Activated gamma-delta T cell treated with anti-CD3 and anti-CD28 coated beads, Interleukin-2, amount 50 U/mL, for 16 hours (primary cell): ENCODE measurements around the gene SWI5.
A peak's percentile ranks its signal among the peaks of the same experiment; 100 is the strongest.

ENCODE experiments used
- DNase-seq: peaks from one replicate; pipeline ENCODE4 v3.0.0-alpha.2; 2020; ENCODE audit warnings: low read depth

Gene SWI5

GRCh38 chr9:128252317-128253139, 23.5 kb upstream of the SWI5 start:
- no peak for DNase-seq

- no peak for DNase-seq
These were observed 22.7 kb upstream of the SWI5 start for GRCh38 chr9:128253140-128253990.

GRCh38 chr9:128253991-128254346, 22.1 kb upstream of the SWI5 start:
- no peak for DNase-seq

DNA sequence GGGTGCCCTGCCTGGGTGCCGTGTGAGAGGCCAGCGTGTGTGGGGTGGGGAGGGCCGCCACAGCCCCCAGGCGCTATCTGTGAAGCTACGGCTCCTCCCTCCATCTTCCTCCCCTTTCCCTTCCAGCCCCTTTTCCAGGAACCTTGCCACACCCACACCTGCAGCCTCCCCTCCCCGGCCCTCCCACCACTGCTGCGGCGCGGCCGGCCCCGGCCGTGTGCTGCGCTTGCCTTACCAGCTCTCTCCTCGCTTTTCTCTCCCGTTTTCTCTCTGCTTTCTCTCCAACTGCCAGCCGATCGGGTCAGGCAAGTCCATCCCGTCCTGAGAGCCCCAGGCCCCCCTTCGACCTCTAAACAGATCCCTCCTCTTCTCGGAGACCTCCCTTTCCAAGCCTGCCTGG, 21.7 kb upstream of the SWI5 start:
- DNase-seq: no peak

DNA sequence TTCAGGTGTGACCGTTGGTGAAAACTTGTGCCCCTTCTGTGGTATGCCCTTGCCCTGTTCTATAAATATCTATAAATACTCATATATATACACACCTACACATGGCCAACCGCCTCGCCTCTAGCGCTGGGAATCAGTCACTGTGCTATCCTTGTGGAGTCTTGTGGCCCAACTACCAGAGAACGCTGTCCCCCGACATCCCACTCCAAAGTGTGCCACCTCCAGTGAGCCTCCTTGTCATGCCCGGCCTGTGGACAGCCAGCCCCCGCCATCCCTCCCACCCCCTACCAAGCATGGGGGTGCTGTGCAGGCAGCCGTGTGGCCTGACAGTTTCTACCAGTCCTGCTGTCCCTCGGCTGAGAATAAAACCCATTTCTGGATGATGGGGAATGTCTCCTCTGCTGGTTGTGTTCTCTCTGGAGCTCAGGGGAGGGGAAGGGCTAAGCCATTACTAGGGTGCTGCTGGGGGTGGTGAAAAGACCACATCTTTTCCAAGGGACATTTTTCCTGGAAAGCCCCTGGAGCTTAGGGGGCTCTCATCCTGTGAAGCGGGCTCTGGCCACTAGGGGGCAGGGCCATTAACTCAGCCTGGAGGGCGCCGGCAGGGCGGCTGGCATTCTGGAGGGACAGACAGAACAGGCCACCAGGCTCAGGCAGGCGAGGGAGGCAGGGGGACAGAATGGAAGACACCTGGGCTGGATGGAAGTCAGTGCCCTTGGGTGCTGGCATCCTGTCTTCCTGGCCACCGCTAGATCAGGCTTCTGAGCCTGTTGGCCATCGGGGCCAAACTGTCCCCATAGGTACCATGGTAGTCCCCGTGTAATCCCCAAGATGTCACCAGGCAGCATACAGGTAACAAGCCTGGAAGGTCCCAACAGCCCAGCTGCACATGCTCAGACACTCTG, 21.0 kb upstream of the SWI5 start:
- DNase-seq: peak; percentile 20

GRCh38 chr9:128257086-128257825, 18.8 kb upstream of the SWI5 start:
- no peak for DNase-seq

DNA sequence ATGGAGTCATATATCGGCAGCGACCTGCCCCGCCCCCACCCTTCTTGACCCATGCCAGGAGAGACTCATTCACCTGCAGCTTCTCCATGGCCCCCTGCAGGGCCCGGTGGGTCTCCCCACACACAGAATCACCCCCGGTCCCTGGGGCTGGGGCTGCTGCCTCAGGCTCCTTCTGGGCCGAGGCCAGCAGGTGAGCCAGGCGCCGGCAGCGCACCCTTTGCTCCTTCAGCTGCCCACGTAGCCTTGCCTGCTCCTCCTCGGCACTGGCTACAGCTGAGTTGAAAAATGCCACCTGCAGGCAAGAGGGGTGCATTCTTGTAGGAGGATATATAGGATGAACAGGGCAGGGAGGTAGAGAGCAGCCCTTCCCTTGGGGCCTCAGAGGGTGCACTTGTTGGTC, 18.2 kb upstream of the SWI5 start:
- DNase-seq: no peak

GRCh38 chr9:128258326-128258725, 17.8 kb upstream of the SWI5 start:
- DNase-seq: no peak

- DNase-seq: no peak
These were observed 16.9 kb upstream of the SWI5 start for GRCh38 chr9:128259156-128259555.

GRCh38 chr9:128260340-128260739, 15.7 kb upstream of the SWI5 start:
- DNase-seq: no peak

DNA sequence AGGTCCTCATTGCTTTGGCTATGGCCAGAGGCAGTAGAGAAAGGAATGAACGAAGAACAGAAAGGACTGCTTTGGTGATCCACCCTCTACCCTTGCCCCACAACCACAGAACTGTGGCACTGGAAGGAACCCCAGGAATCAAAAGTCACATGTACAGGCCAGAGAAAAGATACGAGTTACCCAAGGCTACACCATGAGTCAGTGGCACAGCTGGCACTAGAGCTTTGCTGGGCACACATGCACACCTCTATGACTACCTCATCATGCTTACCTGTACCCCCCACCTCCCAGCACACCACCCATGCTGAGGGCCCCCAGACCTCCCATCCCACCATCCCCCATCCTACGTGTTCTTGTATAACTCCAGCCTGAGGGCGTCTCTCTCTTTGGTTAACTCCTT, 13.4 kb upstream of the SWI5 start:
- DNase-seq: no peak

GRCh38 chr9:128265348-128265847, 10.7 kb upstream of the SWI5 start:
- no peak for DNase-seq

DNA sequence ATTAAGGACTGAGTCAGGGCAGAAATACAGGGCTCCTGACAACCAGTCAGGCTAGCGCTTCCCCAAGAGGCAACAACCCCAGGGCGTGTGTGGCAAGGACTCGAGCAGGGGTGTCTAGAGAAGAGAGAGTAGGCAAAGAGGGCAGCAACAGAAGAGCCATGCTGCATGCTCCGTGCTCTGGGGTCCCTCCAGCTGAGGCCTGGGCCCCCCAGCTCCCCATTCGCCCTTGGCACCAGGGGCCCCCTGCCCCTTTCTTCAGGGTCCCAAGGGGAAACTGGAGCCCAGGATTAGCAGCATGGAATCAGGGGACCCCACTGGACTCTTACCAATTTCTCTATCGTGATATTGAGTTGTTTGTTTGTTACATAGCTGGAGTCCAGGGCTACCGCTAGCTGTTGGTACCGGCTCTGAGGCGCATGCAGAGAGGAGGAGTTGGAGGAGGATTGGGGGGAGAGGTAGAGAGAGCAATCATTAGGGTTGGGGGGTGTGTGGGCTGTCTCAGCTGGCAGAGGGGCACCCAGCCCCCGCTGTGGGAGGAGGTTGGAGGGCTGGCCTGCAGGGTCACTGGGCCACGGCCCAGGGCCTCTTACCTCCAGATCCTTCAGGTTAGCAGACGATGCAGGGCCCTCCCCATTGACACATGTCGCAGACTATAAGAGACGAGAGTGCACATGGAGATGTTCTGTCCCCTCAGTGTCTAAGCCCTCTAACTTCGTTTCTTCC, 9.0 kb upstream of the SWI5 start:
- DNase-seq: no peak

DNA sequence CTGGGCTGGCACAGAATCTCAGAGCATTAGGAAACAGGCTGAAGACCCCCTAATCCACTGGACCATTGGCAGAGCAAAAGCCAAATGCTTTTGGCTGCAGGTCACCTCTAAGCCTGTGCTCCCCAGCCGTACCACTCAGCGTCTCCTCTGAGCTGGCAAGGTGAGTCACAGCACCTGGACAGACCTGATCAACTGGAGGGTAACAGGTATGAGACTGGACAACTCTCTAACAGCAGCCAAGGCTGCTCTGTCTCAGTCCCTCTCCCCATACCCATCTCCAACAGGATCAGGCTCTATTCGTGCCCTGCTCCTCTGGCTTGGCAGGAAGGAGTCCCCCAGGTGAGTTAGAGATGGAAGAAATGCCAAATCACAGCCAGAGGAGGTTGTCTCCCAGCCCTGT, 5.0 kb upstream of the SWI5 start:
- no peak for DNase-seq

DNA sequence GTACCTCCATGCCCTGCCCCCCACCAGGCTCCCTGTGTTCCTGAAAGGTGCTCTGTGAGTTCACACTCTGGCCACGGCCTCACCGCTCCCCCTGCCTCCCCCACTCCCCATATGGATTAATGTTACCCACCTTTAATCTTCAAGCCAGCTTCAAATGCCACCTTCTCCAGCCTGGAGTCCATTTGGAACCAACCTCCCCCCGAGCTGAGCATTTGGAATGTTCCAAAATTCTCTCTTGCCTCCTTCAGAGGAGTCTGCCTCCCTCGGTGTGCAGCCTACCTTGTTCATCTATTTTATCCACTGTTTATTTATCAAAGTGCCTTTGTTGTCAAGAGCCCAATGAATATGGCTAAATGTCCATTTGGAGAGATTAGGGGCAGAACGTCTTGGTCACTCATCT, 4.6 kb upstream of the SWI5 start:
- DNase-seq: no peak

DNA sequence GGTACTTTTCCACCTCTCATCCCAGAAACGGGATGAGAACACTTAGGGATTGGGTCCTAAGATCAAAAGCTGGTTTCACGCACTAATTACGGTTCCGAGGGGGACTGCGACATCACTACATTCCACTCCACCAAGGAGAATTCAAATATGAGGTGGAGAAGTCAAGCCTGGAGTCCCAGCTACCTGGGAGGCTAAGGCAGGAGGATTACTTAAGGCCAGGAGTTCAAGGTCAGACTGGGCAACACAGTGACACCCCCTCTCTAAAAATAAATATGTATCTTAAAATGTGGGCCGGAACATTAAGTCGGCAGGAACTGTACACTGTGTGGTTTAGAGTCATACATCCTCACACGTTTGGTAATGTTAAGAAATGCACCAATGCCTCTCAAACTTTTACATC, 1.8 kb upstream of the SWI5 start:
- no peak for DNase-seq

GRCh38 chr9:128275198-128276007, 673 bp upstream of the SWI5 start, which contains the start of gene GOLGA2:
Gene GOLGA2, minus strand, starts transcription at chr9:128276007. Its CDS starts 31 bp downstream, at chr9:128275976.
- no peak for DNase-seq

- DNase-seq: no peak
These were observed 646 bp downstream of the SWI5 start for GRCh38 chr9:128276574-128277270.
